Activated T-cell treated with anti-CD3 and anti-CD28 coated beads, Interleukin-2, amount 50 U/mL, for 72 hours (primary cell): ENCODE data around the gene ADTRP. TPM values are rescaled to one million over a fixed set of nuclear protein-coding genes. Genes with fewer than 3 reads are reported as not detected.
"Not testable (repeated sequence)": the region's sequence is repeated elsewhere in the genome, so short reads cannot be mapped to it uniquely, and the experiment has no call there.

Experiments
- ATAC-seq, 2 donors: fragments of 150-1000 bp; cut with Tn5 transposase; replicated peaks in 1 of 2; 2 replicates each; pipeline ENCODE4 v1.10.0; 2021; ENCODE audit warnings: moderate library complexity in 2 of 2, mild to moderate bottlenecking in 1 of 2
- DNase-seq, 2 donors: peaks; one replicate each; pipeline ENCODE4 v3.0.0; 2021 to 2022; ENCODE audit warnings: mixed read lengths in 1 of 2
- H3K27ac Mint-ChIP-seq: one replicate; pipeline ENCODE4 v1.8.0; 2022; ENCODE audit warnings: mild to moderate bottlenecking, moderate library complexity, mixed read lengths
- H3K27me3 Mint-ChIP-seq: one replicate; pipeline ENCODE4 v1.8.0; 2022; ENCODE audit warnings: low read depth, mixed read lengths
- H3K36me3 Mint-ChIP-seq, 2 donors: one replicate each; pipeline ENCODE4 v1.8.0; 2022; ENCODE audit warnings: mixed read lengths in 2 of 2, mild to moderate bottlenecking in 1 of 2; ENCODE audit not compliant: insufficient read depth in 2 of 2
- H3K4me1 Mint-ChIP-seq: one replicate; pipeline ENCODE4 v1.8.0; 2022; ENCODE audit warnings: low read depth, mixed read lengths
- H3K4me3 Mint-ChIP-seq, 2 donors: one replicate each; pipeline ENCODE4 v1.8.0; 2022; ENCODE audit warnings: mild to moderate bottlenecking in 2 of 2, mixed read lengths in 2 of 2, moderate library complexity in 2 of 2
- H3K9me3 Mint-ChIP-seq, 2 donors: one replicate each; pipeline ENCODE4 v1.8.0; 2022; ENCODE audit warnings: mixed read lengths in 2 of 2
- total RNA-seq, 2 donors: library from RNA; stranded (reverse); gene quantifications; one replicate each; pipeline ENCODE4 v1.2.3, GENCODE V29; 2022

The ADTRP gene
- total RNA-seq, 2 donors from 2014 or later = 62.4 to 71.6 TPM

DNA sequence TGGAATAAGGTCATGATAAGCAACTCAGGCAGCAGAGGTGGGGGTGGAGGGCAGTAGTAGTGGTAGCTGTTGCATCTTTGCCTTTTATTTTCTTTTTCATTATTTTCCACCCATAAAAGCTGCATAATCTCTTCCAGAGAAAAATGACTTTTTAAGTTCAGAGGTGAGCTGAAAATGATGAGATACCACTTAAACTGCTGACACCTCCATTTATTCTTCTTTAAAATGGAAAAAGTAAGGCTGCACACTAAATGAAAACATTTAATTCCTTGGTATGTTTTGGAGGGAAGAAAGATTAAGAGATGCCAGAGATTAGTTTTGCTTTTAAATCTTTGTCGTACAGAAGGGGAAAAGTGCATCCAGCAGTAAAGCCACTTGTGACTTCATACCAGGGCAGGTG is 97.2 kb downstream of the ADTRP start:
- H3K4me1 Mint-ChIP-seq = no peaks in the 10 kb centered on the region
- no peak for ATAC-seq
- peaks cover 2 to 5% of the 10 kb centered on the region in 2 donors for H3K9me3 Mint-ChIP-seq
- DNase-seq = no peak
- peaks cover 4 to 8% of the 10 kb centered on the region in 2 donors for H3K36me3 Mint-ChIP-seq
- H3K27ac Mint-ChIP-seq = no peak overlapping the region
- no peak overlapping the region for H3K4me3 Mint-ChIP-seq
- no peaks in the 10 kb centered on the region for H3K27me3 Mint-ChIP-seq

DNA sequence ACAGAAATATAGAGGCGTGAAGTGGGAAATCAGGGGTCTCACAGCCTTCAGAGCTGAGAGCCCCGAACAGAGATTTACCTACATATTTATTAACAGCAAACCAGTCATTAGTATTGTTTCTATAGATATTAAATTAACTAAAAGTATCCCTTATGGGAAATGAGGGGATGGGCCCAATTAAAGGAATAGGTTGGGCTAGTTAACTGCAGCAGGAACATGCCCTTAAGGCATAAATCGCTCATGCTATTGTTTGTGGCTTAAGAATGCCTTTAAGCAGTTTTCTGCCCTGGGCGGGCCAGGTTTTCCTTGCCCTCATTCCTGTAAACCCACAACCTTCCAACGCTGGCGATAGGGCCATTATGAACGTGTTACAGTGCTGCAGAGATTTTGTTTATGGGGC is 98.1 kb downstream of the ADTRP start:
- not testable (repeated sequence) for H3K36me3 Mint-ChIP-seq, H3K4me3 Mint-ChIP-seq, DNase-seq, H3K9me3 Mint-ChIP-seq, ATAC-seq, H3K4me1 Mint-ChIP-seq, H3K27ac Mint-ChIP-seq, H3K27me3 Mint-ChIP-seq

DNA sequence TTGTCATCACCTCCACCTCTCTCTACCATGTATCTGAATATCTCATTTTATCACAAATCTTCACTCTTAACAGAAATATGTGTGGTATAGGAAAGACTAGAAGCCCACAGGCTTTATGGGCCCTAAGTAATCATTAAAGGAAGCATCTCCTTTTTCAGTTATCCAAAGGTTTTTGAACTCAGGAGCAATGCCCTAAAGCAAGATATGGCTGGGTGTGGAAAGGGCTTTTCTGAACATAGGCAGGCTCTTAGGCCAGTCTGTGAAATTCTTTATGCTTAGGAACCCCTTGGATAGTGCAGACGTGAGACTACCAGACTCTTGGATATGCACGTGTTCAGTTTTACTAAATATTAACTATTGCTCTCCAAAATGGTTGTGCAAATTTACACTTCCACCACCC is 99.5 kb downstream of the ADTRP start:
- ATAC-seq = no peak
- H3K27me3 Mint-ChIP-seq = peaks cover 6% of the 10 kb centered on the region
- no peaks in the 10 kb centered on the region for H3K4me1 Mint-ChIP-seq
- no peak overlapping the region for H3K4me3 Mint-ChIP-seq
- no peak overlapping the region for H3K27ac Mint-ChIP-seq
- H3K36me3 Mint-ChIP-seq = peaks cover 4 to 8% of the 10 kb centered on the region in 2 donors
- DNase-seq = no peak
- peaks cover 2 to 5% of the 10 kb centered on the region in 2 donors for H3K9me3 Mint-ChIP-seq

DNA sequence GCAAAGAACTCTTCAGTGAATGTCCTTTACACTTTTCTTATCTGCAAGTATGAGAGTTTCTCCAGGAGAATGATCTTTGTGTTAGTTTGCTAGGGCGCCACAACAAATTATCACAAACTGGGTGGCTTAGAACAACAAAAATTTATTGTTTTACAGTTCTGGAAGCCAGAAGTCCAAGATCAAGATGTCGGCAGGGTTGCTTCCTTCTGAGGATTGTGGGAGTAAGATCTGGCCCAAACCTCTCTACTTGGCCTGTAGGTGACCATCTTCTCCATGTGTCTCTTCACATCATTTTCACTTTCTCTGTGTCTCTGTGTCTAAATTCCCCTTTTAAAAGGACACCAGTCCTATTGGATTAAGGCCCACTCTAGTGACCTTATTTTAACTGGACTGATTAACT is 103.0 kb downstream of the ADTRP start:
- Mint-ChIP-seq H3K36me3 (peaks cover 2 to 5% of the 10 kb centered on the region in 2 donors), H3K9me3 (peaks cover 3 to 4% of the 10 kb centered on the region in 2 donors), H3K4me1 (no peaks in the 10 kb centered on the region), H3K4me3 (no peak overlapping the region), H3K27ac (no peak overlapping the region), H3K27me3 (peaks cover 16% of the 10 kb centered on the region)
- no peak for DNase-seq
- ATAC-seq = no peak

DNA sequence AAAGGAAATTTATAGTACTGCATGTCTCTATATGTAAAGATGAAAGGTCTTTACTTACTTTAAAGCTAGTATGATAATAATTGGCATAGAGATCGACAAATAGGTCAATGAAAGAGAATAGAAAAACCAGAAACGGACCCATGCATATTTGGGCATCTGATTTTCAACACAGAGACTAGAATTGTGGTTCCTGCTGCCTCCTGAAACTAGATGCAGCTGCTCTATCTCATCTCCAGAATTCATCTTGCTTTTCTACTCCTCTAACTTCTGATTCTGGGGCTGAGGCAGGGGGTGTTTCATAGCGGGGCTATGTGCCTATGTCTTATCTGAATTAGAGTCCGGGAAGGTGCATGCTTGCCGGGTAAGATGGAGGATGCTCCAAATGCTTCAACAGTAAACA is 105.9 kb downstream of the ADTRP start:
- Mint-ChIP-seq H3K27ac (no peak overlapping the region), H3K27me3 (peaks cover 33% of the 10 kb centered on the region), H3K4me1 (no peaks in the 10 kb centered on the region), H3K36me3 (peaks cover 0 to 3% of the 10 kb centered on the region in 2 donors), H3K9me3 (peaks cover 0 to 5% of the 10 kb centered on the region in 2 donors), H3K4me3 (no peak overlapping the region)
- ATAC-seq (no peak), DNase-seq (no peak)

DNA sequence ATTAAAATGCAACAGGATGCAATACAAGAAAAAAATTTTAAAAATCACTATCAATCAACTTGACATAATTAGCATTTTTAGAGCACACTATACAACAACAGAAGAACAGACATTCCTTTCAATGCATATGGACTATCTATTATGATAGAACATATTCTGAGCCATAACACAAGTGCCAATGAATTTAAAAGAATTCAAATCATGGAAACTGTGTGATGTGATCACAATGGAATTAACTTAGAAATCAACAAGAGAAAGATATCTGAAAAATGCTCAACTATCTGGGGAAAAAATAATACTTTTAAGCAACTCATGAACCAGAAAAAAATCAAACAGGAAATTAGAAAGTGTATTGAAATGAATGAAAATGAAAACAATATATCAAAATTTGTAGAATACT is 106.3 kb downstream of the ADTRP start:
- Mint-ChIP-seq H3K9me3 (peaks cover 0 to 5% of the 10 kb centered on the region in 2 donors), H3K27me3 (peaks cover 33% of the 10 kb centered on the region), H3K27ac (no peak overlapping the region), H3K36me3 (peaks cover 0 to 3% of the 10 kb centered on the region in 2 donors), H3K4me3 (no peak overlapping the region), H3K4me1 (no peaks in the 10 kb centered on the region)
- DNase-seq (no peak), ATAC-seq (no peak)

DNA sequence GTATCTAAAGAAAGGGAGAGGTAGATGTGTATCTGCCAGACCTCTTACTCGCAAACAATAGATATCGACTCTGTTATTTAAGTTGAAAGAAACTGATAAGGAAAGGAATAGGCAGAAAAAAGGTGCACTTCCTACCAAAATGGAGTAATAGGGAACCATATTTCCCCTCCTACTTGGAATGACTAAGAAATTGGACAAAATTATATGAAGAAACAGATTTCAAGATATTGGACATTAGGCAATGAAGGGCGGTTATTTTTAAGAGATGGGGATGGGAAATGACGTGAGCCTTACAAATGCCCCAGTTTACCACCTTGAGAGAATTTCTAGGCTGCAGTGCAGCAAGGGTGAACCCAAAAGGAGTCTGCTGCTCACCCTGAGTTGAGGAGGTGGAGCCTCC is 108.9 kb downstream of the ADTRP start:
- H3K27ac Mint-ChIP-seq = no peak overlapping the region
- DNase-seq (no peak), ATAC-seq (no peak)
- H3K9me3 Mint-ChIP-seq = peaks cover 0 to 5% of the 10 kb centered on the region in 2 donors
- H3K36me3 Mint-ChIP-seq = peaks cover 0 to 3% of the 10 kb centered on the region in 2 donors
- peaks cover 30% of the 10 kb centered on the region for H3K27me3 Mint-ChIP-seq
- no peak overlapping the region for H3K4me3 Mint-ChIP-seq
- peaks cover 14% of the 10 kb centered on the region for H3K4me1 Mint-ChIP-seq

DNA sequence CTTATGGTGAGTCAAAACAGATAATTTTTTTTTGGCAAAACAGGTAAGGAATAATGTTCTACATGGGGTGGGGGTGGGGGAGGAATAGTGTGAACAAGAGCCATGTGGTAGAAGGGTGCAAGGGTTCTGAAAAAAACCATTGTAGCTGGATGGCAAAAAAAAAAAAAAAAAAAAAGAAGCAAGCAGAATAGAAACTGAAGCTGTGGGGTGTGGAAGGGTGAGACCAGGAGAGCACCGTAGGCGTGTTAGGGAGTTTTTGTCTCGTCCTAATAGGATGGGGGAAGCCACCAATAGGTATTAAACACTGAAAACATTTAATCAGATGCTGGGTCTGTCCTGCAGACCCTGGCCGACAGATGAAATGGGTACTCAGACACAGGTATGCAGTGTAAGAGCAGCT is 110.1 kb downstream of the ADTRP start:
- DNase-seq (no peak), ATAC-seq (no peak)
- Mint-ChIP-seq H3K9me3 (peaks cover 0 to 5% of the 10 kb centered on the region in 2 donors), H3K36me3 (peaks cover 0 to 3% of the 10 kb centered on the region in 2 donors), H3K27me3 (peaks cover 26% of the 10 kb centered on the region), H3K4me3 (no peak overlapping the region), H3K4me1 (peaks cover 14% of the 10 kb centered on the region), H3K27ac (no peak overlapping the region)

DNA sequence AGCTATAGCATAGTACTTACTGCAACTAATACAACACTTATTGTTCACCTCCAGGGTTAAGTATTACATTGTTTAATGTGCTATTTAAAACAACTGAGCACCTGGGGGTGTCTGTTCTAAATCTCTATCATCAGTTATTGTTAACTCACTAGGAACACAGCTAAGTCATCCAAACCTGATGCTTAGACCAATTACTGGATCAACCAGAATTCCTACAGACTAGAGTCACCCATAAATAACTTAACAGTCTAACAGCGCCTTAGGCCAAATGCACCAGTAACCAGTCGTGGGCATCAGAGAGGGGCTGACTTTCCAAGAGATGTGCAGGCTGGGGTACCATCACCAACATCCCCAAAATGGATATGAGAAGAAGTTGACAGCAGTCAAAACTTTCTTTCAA is 110.7 kb downstream of the ADTRP start:
- ATAC-seq = no peak
- Mint-ChIP-seq H3K27me3 (peaks cover 26% of the 10 kb centered on the region), H3K4me1 (peaks cover 14% of the 10 kb centered on the region), H3K27ac (no peak overlapping the region), H3K36me3 (peaks cover 0 to 3% of the 10 kb centered on the region in 2 donors), H3K4me3 (no peak overlapping the region), H3K9me3 (peaks cover 0 to 5% of the 10 kb centered on the region in 2 donors)
- DNase-seq = no peak

DNA sequence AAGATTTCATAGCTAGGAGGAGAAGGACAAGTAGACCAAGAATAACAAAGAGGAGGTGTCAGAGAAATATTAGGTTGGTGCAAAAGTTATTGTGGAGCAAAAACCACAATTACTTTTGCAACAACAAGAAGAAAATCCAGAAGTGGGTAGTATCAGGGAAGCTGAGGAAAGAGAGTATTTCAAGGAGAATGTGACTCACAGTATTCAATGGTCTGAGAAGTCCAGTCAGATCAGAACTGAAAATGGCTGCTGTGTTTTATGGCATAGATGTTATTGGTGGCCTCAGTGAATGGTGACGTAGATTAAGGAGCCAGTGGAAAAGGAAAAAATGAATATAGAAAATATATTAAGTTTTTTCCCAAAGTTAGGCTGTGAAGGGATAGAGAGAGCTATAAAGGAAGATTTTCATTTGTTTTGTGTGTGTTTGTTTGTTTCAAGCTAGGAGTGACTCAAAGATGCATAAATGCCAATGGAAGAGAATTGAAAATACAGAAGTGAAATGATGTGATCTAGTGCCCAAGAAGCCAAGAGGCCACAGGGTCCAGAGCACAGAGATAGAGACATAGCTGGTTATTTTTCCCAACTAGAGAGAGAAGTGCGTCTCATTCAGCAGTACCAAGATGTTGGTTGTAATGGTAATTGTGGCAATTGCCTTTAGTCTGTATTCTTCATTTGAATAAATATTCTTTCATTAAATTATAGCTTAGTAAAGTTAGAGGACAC is 112.8 kb downstream of the ADTRP start:
- H3K27ac Mint-ChIP-seq = no peak overlapping the region

More for the DNA sequence above, 112.8 kb downstream of the ADTRP start:
- ATAC-seq (peak; percentile 74 to 80), DNase-seq (no peak)
- H3K4me3 Mint-ChIP-seq = no peak overlapping the region
- H3K4me1 Mint-ChIP-seq = peaks cover 14% of the 10 kb centered on the region
- H3K36me3 Mint-ChIP-seq = peaks cover 0 to 3% of the 10 kb centered on the region in 2 donors
- H3K9me3 Mint-ChIP-seq = peaks cover 0 to 4% of the 10 kb centered on the region in 2 donors
- H3K27me3 Mint-ChIP-seq = peaks cover 18% of the 10 kb centered on the region

Other genes starting within 250 kb of the ADTRP start
- gene TMEM170B, start 241.1 kb downstream of the ADTRP start, total RNA-seq = 1 to 10 TPM; 1.0 to 1.6 TPM
- gene HIVEP1, start 233.5 kb upstream of the ADTRP start, total RNA-seq = 10 to 100 TPM; 70.1 to 77.0 TPM